Measurements from ENCODE around the gene RXFP1. TPM values are rescaled to one million over a fixed set of nuclear protein-coding genes. Genes with fewer than 3 reads are reported as not detected.

RXFP1 gene
- total and polyA plus RNA-seq, 9 donors, result 0.35 to 3.6 (median 0.73) TPM

GRCh38 chr4:158519226-158519625 lies 2.5 kb upstream of the RXFP1 start:
- H3K4me3 ChIP-seq, result no peak overlapping the region
- H3K36me3 ChIP-seq, result no peaks in the 10 kb centered on the region
- intact Hi-C loops (cut with DNase I), result no loop called here
- no peaks in the 10 kb centered on the region for H3K9me3 ChIP-seq
- no peak overlapping the region for H3K27ac ChIP-seq
- H3K4me1 ChIP-seq (ENCODE audit: insufficient read depth), result no peaks in the 10 kb centered on the region
- no peaks in the 10 kb centered on the region for H3K27me3 ChIP-seq
- DNase-seq, result no peak
- TF ChIP-seq POLR2A (IDR thresholded peaks at IDR 0.05), result no peak
- TF ChIP-seq CTCF (IDR thresholded peaks at IDR 0.05), result no peak
- TF ChIP-seq EP300 (IDR thresholded peaks at IDR 0.05), result no peak
- WGBS, 3 donors, result 70 to 78% (median 71%) methylated on average over 7 of the region's 7 CpGs

GRCh38 chr4:158523990-158524535 lies 2.4 kb downstream of the RXFP1 start:
- TF ChIP-seq CTCF (IDR thresholded peaks at IDR 0.05) (no peak), POLR2A (IDR thresholded peaks at IDR 0.05) (no peak), EP300 (IDR thresholded peaks at IDR 0.05) (no peak)
- H3K4me3 ChIP-seq, result no peak overlapping the region
- H3K9me3 ChIP-seq, result no peaks in the 10 kb centered on the region
- H3K27ac ChIP-seq, result no peak overlapping the region
- no peaks in the 10 kb centered on the region for H3K27me3 ChIP-seq
- intact Hi-C loops (cut with DNase I), result no loop called here
- DNase-seq, result no peak
- H3K4me1 ChIP-seq (ENCODE audit: insufficient read depth), result no peaks in the 10 kb centered on the region
- H3K36me3 ChIP-seq, result no peaks in the 10 kb centered on the region
- WGBS, 3 donors, result 74 to 81% (median 77%) methylated on average over 7 of the region's 7 CpGs

- TF ChIP-seq CTCF (IDR thresholded peaks at IDR 0.05) (no peak), POLR2A (IDR thresholded peaks at IDR 0.05) (no peak), EP300 (IDR thresholded peaks at IDR 0.05) (no peak)
- H3K27me3 ChIP-seq, result no peaks in the 10 kb centered on the region
- H3K4me1 ChIP-seq (ENCODE audit: insufficient read depth), result no peaks in the 10 kb centered on the region
- no peak overlapping the region for H3K4me3 ChIP-seq
- whole genome bisulfite sequencing, 3 donors, result 82 to 100% (median 92%) methylated on average over 1 of the region's 1 CpG
- intact Hi-C loops (cut with DNase I), result no loop called here
- H3K36me3 ChIP-seq, result no peaks in the 10 kb centered on the region
- H3K27ac ChIP-seq, result no peak overlapping the region
- DNase-seq, result no peak
- H3K9me3 ChIP-seq, result no peaks in the 10 kb centered on the region
These were observed 5.8 kb downstream of the RXFP1 start for GRCh38 chr4:158527516-158527915.

GRCh38 chr4:158529505-158529904 lies 7.8 kb downstream of the RXFP1 start:
- DNase-seq, result no peak
- WGBS, 3 donors, result 73 to 88% (median 87%) methylated on average over 1 of the region's 1 CpG
- Histone ChIP-seq H3K27me3 (no peaks in the 10 kb centered on the region), H3K27ac (no peak overlapping the region), H3K4me3 (no peak overlapping the region), H3K9me3 (no peaks in the 10 kb centered on the region), H3K36me3 (no peaks in the 10 kb centered on the region), H3K4me1 (ENCODE audit: insufficient read depth) (no peaks in the 10 kb centered on the region)
- intact Hi-C loops (cut with DNase I), result no loop called here
- TF ChIP-seq POLR2A (IDR thresholded peaks at IDR 0.05) (no peak), CTCF (IDR thresholded peaks at IDR 0.05) (no peak), EP300 (IDR thresholded peaks at IDR 0.05) (no peak)

Measured in ovary (tissue), 9 donors.